ENCODE measurements around the gene PDIA6.
"Not testable (repeated sequence)": the region's sequence is repeated elsewhere in the genome, so short reads cannot be mapped to it uniquely, and the experiment has no call there.

The PDIA6 gene

DNA sequence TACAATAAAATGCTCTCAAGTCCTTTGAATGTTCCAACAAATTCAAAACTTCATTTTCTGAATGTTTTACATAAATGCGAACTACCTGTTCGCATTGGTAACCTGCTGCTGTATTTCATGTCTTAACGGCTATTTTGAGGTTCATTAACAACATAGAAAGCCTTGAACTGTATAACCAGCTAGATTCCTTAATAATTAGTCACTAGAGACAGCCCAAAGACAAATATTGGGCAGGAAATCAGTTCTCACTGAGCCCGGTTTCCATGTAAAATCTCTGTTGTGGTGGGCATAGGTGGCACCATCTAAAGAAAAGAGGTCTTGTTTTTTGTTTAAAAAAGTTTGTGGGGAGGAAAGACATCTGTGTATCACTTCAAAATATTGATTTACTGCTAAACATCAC is 29.2 kb downstream of the PDIA6 start:
- TF ChIP-seq CTCF (IDR thresholded peaks at IDR 0.05; ENCODE audit: insufficient read depth, low read depth, low read length, missing control alignments), result no peak
- DNase-seq (ENCODE audit: low read depth), result no peak
- H3K4me3 ChIP-seq (ENCODE audit: low read depth, low read length), result no peak overlapping the region

DNA sequence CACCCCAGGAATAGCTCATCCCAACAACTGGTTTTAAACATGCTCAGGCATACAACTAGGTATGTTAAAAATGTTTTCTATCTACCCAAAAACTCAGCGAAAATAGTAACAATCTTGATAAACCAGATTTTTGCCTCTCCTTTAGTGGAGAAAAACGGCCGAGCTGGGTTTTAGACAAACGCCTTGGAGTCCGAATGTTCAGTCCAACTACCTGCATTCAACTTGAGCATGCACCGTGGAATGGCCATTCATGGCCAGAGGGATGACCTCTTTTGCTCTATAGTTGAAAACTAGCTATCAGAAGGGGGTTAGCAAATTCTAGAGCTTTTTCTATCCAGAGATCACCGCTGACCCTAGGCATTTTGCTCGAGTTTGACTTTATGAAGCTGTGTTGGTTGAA is 30.8 kb downstream of the PDIA6 start:
- DNase-seq (ENCODE audit: low read depth), result no peak
- H3K4me3 ChIP-seq (ENCODE audit: low read depth, low read length), result no peak overlapping the region
- no peak for TF ChIP-seq CTCF (IDR thresholded peaks at IDR 0.05; ENCODE audit: insufficient read depth, low read depth, low read length, missing control alignments)

- H3K4me3 ChIP-seq (ENCODE audit: low read depth, low read length); DNase-seq (ENCODE audit: low read depth): not testable (repeated sequence)
Observed at GRCh38 chr2:10780821-10781220, 31.8 kb downstream of the PDIA6 start.

GRCh38 chr2:10780491-10780820 is 32.1 kb downstream of the PDIA6 start:
- H3K4me3 ChIP-seq (ENCODE audit: low read depth, low read length), result no peak overlapping the region
- TF ChIP-seq CTCF (IDR thresholded peaks at IDR 0.05; ENCODE audit: insufficient read depth, low read depth, low read length, missing control alignments), result no peak
- DNase-seq (ENCODE audit: low read depth), result no peak

- TF ChIP-seq CTCF (IDR thresholded peaks at IDR 0.05; ENCODE audit: insufficient read depth, low read depth, low read length, missing control alignments), result no peak
- no peak overlapping the region for H3K4me3 ChIP-seq (ENCODE audit: low read depth, low read length)
- no peak for DNase-seq (ENCODE audit: low read depth)
Observed at GRCh38 chr2:10779776-10780490, 32.7 kb downstream of the PDIA6 start.

GRCh38 chr2:10778724-10779115 is 33.9 kb downstream of the PDIA6 start:
- H3K4me3 ChIP-seq (ENCODE audit: low read depth, low read length), result no peak overlapping the region
- no peak for TF ChIP-seq CTCF (IDR thresholded peaks at IDR 0.05; ENCODE audit: insufficient read depth, low read depth, low read length, missing control alignments)
- DNase-seq (ENCODE audit: low read depth), result no peak

DNA sequence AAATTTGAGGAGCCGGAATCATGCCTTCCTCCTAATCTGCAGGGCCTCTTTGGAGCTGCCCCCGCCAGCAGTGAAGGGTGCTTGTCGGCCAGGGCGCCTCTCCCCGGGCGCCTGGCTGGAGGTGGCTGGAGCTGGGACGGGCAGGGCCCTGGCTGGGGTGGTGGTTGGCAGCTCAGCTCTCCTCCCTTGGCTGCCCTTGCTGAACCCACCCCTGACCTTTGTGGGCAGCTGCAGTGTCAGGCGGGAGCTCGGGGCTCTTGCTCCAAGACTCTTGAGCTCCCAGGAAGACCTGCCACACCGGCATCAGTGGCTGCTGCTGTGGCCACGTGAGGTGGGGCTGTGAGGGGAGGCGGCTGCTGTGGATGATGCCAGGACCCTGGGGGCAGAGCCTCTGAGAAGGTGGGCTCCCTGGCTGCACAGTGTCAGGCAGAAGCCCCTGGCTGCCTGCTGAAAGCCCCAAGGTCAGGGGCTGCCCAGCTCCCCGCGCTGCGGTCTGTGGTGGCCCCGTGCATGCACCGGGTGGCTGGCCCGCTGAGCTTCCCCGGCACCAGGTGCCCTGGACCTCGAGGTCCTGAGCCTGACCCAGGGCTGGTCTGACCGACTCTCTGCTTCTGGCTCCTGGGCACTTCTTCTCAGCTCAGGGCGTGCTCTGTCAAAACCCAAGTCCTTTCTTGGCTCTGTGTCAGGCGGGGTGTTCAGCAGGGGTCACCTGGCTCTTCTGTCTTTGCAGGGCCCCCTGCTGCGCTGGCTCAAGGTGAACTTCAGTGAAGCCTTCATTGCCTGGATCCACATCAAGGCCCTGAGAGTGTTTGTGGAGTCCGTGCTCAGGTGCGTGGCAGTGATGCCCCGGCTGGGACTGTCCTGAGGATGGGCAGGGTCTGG is 34.5 kb downstream of the PDIA6 start:
- DNase-seq (ENCODE audit: low read depth), result no peak
- no peak for TF ChIP-seq CTCF (IDR thresholded peaks at IDR 0.05; ENCODE audit: insufficient read depth, low read depth, low read length, missing control alignments)
- no peak overlapping the region for H3K4me3 ChIP-seq (ENCODE audit: low read depth, low read length)

All from GM12865 (cell line).